AG08395 (cell line): ENCODE results near the gene CCSAP.
"Not testable (repeated sequence)": the region's sequence is repeated elsewhere in the genome, so short reads cannot be mapped to it uniquely, and the experiment has no call there.

ENCODE experiments used
- DNase-seq: peaks from one replicate; pipeline ENCODE4 v3.0.0; 2012; ENCODE audit warnings: mixed read lengths, low spot score

CCSAP gene

DNA sequence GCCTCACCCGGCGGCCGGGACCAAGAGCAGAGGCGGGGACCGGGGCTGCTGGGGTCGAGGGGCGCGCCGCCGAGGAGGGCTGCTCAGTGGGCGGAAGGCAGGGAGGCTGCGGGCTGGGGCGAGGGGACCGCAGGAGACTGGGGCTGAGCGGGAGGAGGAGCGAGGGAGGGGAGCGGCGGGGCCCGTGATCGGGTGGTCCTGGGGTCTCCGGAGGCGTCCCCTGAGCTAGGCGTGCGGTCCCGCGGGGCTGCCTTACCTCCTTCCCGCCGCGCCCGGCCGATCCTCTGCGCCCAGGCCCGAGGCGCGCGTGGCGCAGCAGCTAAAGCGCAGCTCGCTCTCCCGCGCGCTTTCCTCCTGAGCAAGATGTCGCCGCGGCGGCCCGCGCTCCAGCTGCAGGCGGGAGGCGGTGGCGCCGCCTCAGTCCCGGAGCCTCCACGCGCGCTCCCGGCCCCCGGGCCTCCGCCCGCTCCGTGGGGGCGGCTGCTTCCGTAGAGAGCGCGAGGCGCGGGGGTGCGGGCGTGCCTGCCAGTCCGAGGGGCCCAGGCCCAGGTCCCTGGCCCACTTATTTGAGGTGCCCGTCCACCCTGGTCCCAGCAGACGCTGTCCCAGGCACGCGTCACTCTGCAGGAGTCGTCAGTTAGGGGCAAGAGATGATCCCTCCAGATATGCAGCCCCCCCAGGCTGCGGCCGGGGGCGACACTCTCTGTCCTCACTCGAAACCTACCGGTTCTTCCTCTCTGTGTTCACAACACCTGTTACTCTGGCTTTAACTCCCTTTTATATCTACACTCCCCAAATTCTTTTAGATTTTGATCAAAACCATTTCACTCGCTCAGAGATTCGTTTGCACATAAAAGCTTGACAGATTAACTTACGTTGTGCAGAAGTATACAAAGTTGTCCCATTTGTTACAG is at the start of gene CCSAP:
TSS of gene CCSAP (minus strand) at position 392 of the 914 bp plus-strand sequence. CDS start 582 bp downstream, outside the sequence.
- peak; percentile 58 for DNase-seq

DNA sequence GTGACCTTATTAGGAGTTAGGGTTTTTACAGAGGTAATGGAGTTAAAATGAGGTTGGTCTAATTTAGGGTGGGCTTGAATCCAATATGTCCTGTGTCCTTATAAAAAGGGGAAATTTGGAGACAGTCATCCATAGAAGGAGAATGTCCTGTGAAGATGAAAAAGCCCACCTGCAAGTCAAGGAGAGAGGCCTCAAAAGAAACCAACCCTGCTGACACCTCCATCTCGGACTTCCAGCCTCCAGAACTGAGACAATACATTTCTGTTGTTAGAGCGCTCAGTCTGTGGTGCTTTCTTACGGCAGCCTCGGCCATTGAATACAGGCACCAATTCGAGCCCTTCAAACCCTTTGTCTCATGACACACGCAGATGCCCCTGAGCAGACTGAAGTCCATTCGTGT is 47.3 kb upstream of the CCSAP start:
- no peak for DNase-seq

DNA sequence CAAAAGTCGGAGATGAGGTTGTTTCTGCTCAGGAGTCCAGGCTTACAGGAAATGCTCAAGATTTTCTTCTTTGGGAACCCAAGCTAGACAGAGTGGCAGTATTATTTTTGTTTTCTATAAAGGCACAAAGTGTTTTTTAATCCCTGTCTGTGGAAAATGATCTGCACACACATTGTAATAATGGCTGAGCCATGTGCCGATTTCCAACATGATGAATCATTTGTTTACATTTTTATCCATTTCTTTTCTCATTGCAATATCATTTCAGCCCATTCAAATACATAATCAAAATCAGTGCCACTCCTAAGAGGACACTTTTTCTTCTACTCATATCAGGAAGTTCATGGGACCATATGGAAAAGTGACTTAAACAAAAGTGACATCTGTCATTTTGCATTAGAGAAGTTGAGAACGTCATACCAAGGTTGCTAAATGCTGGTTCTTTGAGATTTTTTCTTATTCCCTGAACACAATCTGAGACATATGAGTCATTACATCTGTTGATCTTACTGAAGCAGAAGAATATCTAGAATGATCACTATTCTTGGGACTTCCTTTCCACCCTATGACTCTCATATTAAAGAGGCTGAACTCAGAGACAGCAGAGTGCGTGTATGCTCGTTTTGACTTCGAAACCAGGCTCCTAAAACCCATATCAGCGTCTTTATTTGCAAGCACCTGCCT is 46.2 kb upstream of the CCSAP start:
- peak; percentile 56 for DNase-seq

DNA sequence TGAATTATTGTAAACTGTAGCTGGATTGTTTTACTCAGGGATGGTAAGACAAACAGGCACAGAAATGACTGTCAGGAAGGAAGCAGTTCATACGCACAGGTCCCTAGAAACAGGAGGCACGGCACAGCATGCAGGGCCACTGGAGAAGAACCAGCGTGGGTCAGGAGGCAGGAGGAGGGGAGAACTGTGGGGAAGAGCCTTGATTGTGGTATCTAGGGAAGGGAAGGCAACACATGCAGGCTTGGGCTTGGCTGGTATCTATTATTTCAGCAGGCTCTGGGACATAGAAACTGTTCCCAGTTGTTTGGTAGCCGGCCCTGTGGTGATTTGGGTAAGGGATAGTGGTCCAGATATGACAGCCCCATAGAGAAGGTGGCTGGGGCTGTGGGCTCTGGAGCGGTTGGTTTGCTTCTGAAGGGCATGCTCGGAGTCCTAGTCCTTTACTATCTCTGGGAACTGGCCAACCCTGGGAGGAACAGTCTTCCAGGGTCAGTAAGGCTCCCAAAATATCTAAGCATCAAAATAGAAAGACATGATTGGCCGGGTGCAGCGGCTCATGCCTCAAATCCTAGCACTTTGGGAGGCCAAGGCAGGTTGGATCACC is 43.1 kb upstream of the CCSAP start:
- no peak for DNase-seq

- DNase-seq, result no peak
These were observed 42.0 kb upstream of the CCSAP start for GRCh38 chr1:229384822-229385221.

DNA sequence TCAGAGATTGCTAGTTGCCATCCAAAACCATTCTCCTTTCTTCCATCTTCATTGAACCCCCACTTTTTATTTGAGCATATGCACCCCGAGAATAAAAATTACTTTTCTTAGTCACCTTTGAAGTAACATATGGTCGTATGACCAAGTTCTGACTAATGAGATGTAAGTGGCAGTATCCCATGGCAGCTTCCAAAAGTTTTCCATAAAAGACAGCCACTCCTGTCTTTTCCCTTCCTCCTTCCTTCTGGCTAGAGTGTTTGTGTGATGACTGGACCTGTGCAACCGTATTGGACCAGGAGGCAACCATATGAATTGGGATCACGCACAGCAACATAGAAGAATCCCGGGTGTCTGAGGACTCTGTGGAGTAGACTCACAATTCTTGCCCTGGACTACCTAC is 41.1 kb upstream of the CCSAP start:
- no peak for DNase-seq

- no peak for DNase-seq
These were observed 40.3 kb upstream of the CCSAP start for GRCh38 chr1:229383188-229383587.

DNA sequence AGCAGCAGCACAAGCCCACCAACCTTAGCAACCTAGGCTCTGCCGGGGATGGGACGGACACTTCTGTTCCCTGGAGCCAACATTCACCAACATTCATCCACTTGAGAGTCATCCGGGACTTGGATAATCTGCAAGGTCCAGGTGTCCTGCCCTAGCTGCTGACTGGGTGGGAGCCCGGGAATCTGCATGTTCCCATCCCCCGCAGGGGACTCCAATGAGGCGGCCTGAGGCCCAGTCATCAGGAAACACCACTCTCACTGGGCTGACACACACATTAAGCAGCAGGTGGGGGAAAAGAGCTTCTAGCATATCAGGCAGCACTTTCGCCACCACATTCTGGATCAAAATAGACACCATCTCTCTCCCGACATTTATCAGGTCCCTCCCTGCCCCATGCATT is 38.4 kb upstream of the CCSAP start:
- DNase-seq, result no peak

GRCh38 chr1:229380536-229381160 is 37.8 kb upstream of the CCSAP start:
- DNase-seq, result no peak

DNA sequence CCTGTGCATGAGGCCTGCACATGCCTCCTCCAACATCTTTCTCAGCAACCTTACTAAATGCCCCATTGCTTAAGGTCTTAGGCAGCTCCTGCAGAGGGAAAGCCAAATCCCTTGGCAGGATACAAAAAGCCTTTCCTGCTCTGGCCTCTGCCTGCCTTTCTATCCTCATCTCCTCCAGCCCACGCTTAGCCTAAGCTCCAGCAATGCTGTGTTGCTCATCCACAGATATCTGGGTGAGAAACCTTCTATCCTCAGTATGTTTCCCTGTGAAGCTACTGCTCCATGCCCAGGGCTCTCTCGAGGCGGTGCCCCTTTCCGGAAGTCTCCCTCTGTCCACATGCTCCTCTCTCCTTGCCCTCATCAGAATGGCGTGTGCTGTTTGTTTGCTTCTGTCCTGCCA is 37.0 kb upstream of the CCSAP start:
- no peak for DNase-seq

GRCh38 chr1:229378586-229379367 is 35.9 kb upstream of the CCSAP start:
- no peak for DNase-seq

DNA sequence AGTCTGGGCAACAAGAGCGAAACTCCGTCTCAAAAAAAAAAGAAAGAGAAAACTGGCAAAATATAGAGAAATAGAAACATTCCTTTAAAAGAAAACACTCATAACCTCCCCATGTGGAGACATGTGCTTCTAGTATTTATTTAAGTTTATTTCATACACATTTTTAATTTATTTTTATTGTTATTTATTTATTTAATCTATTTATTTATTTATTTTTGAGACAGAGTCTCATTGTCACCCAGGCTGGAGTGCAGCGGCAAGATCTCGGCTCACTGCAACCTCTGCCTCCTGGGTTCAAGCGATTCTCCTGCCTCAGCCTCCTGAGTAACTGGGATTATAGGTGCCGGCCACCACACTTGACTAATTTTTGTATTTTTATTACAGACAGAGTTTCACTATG is 35.2 kb upstream of the CCSAP start:
- not testable (repeated sequence) for DNase-seq

- DNase-seq, result no peak
These were observed 34.6 kb upstream of the CCSAP start for GRCh38 chr1:229377429-229377828.

GRCh38 chr1:229376521-229376920 is 33.7 kb upstream of the CCSAP start:
- DNase-seq, result no peak

DNA sequence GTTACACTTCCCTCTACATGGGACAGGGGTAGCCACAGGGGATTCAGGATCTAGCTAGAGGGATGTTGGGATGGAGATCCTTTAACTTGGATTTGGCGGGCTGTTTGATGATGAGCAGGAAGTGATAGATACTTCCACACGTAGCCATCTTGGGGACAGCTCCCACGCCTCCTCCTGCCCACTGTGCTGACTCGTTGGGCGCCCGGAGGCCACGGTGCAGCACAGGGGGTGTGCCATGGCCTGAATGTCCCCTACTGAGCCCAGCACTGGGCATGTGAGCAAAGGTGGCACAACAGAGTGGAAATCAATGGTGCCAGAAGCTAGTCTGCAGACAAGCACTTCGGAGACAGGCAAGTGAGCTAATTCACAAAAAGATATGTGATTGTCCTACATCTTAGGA is 31.6 kb upstream of the CCSAP start:
- DNase-seq, result no peak

- no peak for DNase-seq
These were observed 30.5 kb upstream of the CCSAP start for GRCh38 chr1:229373395-229373794.

- DNase-seq, result no peak
These were observed 29.4 kb upstream of the CCSAP start for GRCh38 chr1:229372251-229372650.

GRCh38 chr1:229371624-229372023 is 28.8 kb upstream of the CCSAP start:
- no peak for DNase-seq

DNA sequence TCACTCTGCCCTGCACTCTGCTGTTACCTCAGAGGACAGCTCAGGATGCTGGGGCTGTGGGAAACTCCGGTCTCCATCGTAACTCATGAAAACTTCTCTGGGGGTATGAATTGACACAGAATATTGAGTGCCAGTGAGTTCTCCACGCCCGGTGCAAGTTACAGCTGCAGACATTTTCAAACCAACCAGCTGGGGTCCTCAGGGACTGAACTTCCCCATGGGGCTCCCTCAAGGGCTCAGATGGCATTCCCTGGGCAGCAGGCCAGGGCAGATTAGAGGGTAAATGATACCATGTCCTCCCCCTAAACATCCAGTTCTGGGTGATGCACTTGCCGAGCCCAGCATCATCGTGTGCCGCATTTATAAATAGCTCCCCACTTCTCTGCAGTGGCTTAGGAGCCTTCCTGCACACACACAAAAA is 27.8 kb upstream of the CCSAP start:
- no peak for DNase-seq

- DNase-seq, result no peak
These were observed 25.5 kb upstream of the CCSAP start for GRCh38 chr1:229368347-229368746.

DNA sequence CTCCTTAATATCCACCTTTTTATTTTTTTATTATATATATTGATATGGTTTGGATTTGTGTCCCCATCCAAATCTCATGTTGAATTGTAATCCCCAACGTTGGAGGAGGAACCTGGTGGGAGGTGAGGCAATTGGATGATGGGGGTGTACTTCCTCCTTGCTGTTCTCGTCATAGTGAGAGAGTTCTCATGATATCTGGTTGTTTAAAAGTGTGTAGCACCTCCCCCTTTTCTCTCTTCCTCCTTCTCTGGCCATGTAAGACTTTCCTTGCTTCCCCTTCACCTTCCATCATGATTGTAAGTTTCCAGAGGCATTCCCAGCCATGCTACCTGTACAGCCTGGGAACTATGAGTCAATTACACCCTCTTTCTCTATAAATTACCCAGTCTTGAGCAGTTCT is 22.7 kb upstream of the CCSAP start:
- no peak for DNase-seq
